HepG2 (cell line): Measurements from ENCODE around the gene VWA1. TPM values are rescaled to one million over a fixed set of nuclear protein-coding genes. Genes with fewer than 3 reads are reported as not detected.

Source experiments
- AGO1 ChIP-seq: fragments of 200-400 bp; formaldehyde crosslinking; IDR thresholded peaks from 2 replicates; pipeline ENCODE4 v1.6.1; 2017; ENCODE audit warnings: mild to moderate bottlenecking, low read depth, low read length, moderate library complexity; ENCODE audit not compliant: poor library complexity, severe bottlenecking
- CSRNP1 ChIP-seq: sonication (generic); formaldehyde crosslinking; IDR thresholded peaks from 2 replicates; pipeline ENCODE4 v1.8.1; 2023; ENCODE audit warnings: mild to moderate bottlenecking, missing genetic modification reagents
- ETS1 ChIP-seq: sonication (generic); formaldehyde crosslinking; IDR thresholded peaks from 2 replicates; pipeline ENCODE4 v1.4.0; 2020; ENCODE audit warnings: missing genetic modification reagents
- GATAD2A ChIP-seq: IDR thresholded peaks from 2 replicates; pipeline ENCODE4 v1.6.1; 2016
- HMG20A ChIP-seq: IDR thresholded peaks from 2 replicates; pipeline ENCODE4 v1.6.1; 2016; ENCODE audit warnings: borderline replicate concordance
- KLF16 ChIP-seq, 2 experiments: sonication (generic) in 1 of 2; formaldehyde crosslinking in 1 of 2; IDR thresholded peaks; 2 replicates each; pipeline versions ENCODE4 v1.6.1 to v1.8.0; 2016 to 2023; ENCODE audit warnings: missing genetic modification reagents in 2 of 2, missing compliant biosample characterization in 1 of 2
- MIER2 ChIP-seq: IDR thresholded peaks from 2 replicates; pipeline ENCODE4 v1.6.1; 2016; ENCODE audit warnings: missing biosample characterization, missing genetic modification reagents
- RFX5 ChIP-seq: IDR thresholded peaks from 2 replicates; pipeline ENCODE4 v1.6.1; 2011; ENCODE audit warnings: low read depth, low read length, improper control_type of control experiment
- SMARCC2 ChIP-seq: fragments of 450-650 bp; IDR thresholded peaks from 2 replicates; pipeline ENCODE4 v1.6.1; 2017; ENCODE audit warnings: antibody characterized with exemption, mild to moderate bottlenecking
- SMYD3 ChIP-seq: sonication (generic); formaldehyde crosslinking; IDR thresholded peaks from 2 replicates; pipeline ENCODE4 v1.8.1; 2023; ENCODE audit warnings: mild to moderate bottlenecking, missing genetic modification reagents
- SNAI1 ChIP-seq: sonication (generic); formaldehyde crosslinking; IDR thresholded peaks from 2 replicates; pipeline ENCODE4 v1.5.0; 2020; ENCODE audit warnings: mild to moderate bottlenecking, missing genetic modification reagents, borderline replicate concordance
- STAG1 ChIP-seq: sonication (generic); formaldehyde crosslinking; IDR thresholded peaks from 2 replicates; pipeline ENCODE4 v1.4.0; 2020; ENCODE audit warnings: missing genetic modification reagents
- TBL1XR1 ChIP-seq: fragments of 150-350 bp; IDR thresholded peaks from 2 replicates; pipeline ENCODE4 v1.6.1; 2014; ENCODE audit warnings: borderline replicate concordance, low read length; ENCODE audit not compliant: partially characterized antibody
- TFAP4 ChIP-seq: sonication (generic); IDR thresholded peaks from 2 replicates; pipeline ENCODE4 v1.6.1; 2016; ENCODE audit warnings: low read depth, borderline replicate concordance
- TRIM22 ChIP-seq: fragments of 450-650 bp; IDR thresholded peaks from 2 replicates; pipeline ENCODE4 v1.6.1; 2017
- ZBTB42 ChIP-seq: sonication (generic); formaldehyde crosslinking; IDR thresholded peaks from 2 replicates; pipeline ENCODE4 v1.5.0; 2020; ENCODE audit warnings: mild to moderate bottlenecking, missing genetic modification reagents
- ZNF143 ChIP-seq: sonication (generic); formaldehyde crosslinking; IDR thresholded peaks from 2 replicates; pipeline ENCODE4 v1.4.0; 2020; ENCODE audit warnings: missing genetic modification reagents
- ZNF232 ChIP-seq: sonication (generic); formaldehyde crosslinking; IDR thresholded peaks from 2 replicates; pipeline ENCODE4 v1.4.0; 2020; ENCODE audit warnings: missing genetic modification reagents, borderline replicate concordance
- ZNF33A ChIP-seq: sonication (generic); formaldehyde crosslinking; IDR thresholded peaks from 2 replicates; pipeline ENCODE4 v1.5.1; 2020; ENCODE audit warnings: missing genetic modification reagents, mild to moderate bottlenecking, moderate library complexity, borderline replicate concordance
- ZNF577 ChIP-seq: sonication (generic); formaldehyde crosslinking; IDR thresholded peaks from 2 replicates; pipeline ENCODE4 v1.4.0; 2020; ENCODE audit warnings: mild to moderate bottlenecking, low read depth, missing genetic modification reagents, borderline replicate concordance
- ZNF776 ChIP-seq: sonication (generic); formaldehyde crosslinking; IDR thresholded peaks from 2 replicates; pipeline ENCODE4 v1.4.0; 2020; ENCODE audit warnings: mild to moderate bottlenecking, missing genetic modification reagents
- ZSCAN5A ChIP-seq: sonication (generic); formaldehyde crosslinking; IDR thresholded peaks from 2 replicates; pipeline ENCODE4 v1.8.0; 2022; ENCODE audit warnings: mild to moderate bottlenecking, missing genetic modification reagents, borderline replicate concordance
- polyA plus RNA-seq, 8 experiments: library from polyadenylated mRNA; depleted of rRNA in 3 of 8; stranded (reverse) in 7 of 8; unstranded in 1 of 8; fragments of >200 nt; fragmentation: Illumina TruSeq in 4 of 8; extraction: Trizol in 4 of 8; gene quantifications; 2 replicates each; pipeline versions ENCODE4 v1.2.1 to v1.2.3, GENCODE V29; 2011 to 2016; ENCODE audit warnings: low read depth in 4 of 8, missing spikeins in 1 of 8, mixed read lengths in 1 of 8; ENCODE audit not compliant: insufficient read depth in 1 of 8
- total RNA-seq, 5 experiments: library from RNA; depleted of rRNA; stranded (reverse); fragments of >200 nt; fragmentation: Illumina TruSeq; extraction: Trizol; gene quantifications; 2 replicates each; pipeline ENCODE4 v1.2.3, GENCODE V29; 2016; ENCODE audit warnings: low read depth in 1 of 5

VWA1 gene
- total and polyA plus RNA-seq, 2 of the 13 experiments (the other 11 are each of a cell fraction or from before 2014, with no cell fraction given) = 40.9 to 57.5 TPM

GRCh38 chr1:1432951-1433803 is 2.3 kb upstream of the VWA1 start (continued):
- TF ChIP-seq ZNF143 (no peak), MIER2 (CRISPR knock-in tag) (peak; percentile 31; the same call in 1 of the 2 replicates), STAG1 (no peak; the same call in 1 of the 2 replicates), SMYD3 (0 out of 2 replicates have a peak, but pooled peaks have one; percentile 63), TFAP4 (peak; percentile 97), TRIM22 (no peak), CSRNP1 (CRISPR knock-in tag) (peak; percentile 79; the same call in 1 of the 2 replicates), ZBTB42 (CRISPR knock-in tag) (peak; percentile 84; the same call in 1 of the 2 replicates), GATAD2A (peak; percentile 82), SMARCC2 (no peak), ETS1 (CRISPR knock-in tag) (no peak), RFX5 (no peak), ZNF33A (CRISPR knock-in tag) (no peak), KLF16 (CRISPR knock-in tag; IDR thresholded peaks at IDR 0.05) (peak in 1 of 2 experiments; percentile 96; a peak in 2 of 4 replicates), ZNF776 (no peak), ZSCAN5A (peak; percentile 46; the same call in 1 of the 2 replicates), HMG20A (CRISPR knock-in tag) (peak; percentile 85; the same call in 1 of the 2 replicates), SNAI1 (CRISPR knock-in tag) (no peak), TBL1XR1 (no peak), ZNF577 (CRISPR knock-in tag) (no peak), AGO1 (peak; percentile 46), ZNF232 (CRISPR knock-in tag) (peak; percentile 65; the same call in 1 of the 2 replicates)
